Loucy (cell line): Measurements from ENCODE around the gene RTCA.

Experiments
- EZH2phosphoT487 ChIP-seq: fragments of 200-600 bp; IDR thresholded peaks from 2 replicates; pipeline ENCODE4 v1.6.1; 2018; ENCODE audit warnings: antibody characterized with exemption, mild to moderate bottlenecking, moderate library complexity, borderline replicate concordance
- TF ChIP-seq, protein P1 (sequence below): fragments of 200-600 bp; sonication (generic); conservative IDR thresholded peaks from 2 replicates; pipeline ENCODE4 v1.5.1; 2014; ENCODE audit warnings: mild to moderate bottlenecking, antibody characterized with exemption, low read length

DNA sequence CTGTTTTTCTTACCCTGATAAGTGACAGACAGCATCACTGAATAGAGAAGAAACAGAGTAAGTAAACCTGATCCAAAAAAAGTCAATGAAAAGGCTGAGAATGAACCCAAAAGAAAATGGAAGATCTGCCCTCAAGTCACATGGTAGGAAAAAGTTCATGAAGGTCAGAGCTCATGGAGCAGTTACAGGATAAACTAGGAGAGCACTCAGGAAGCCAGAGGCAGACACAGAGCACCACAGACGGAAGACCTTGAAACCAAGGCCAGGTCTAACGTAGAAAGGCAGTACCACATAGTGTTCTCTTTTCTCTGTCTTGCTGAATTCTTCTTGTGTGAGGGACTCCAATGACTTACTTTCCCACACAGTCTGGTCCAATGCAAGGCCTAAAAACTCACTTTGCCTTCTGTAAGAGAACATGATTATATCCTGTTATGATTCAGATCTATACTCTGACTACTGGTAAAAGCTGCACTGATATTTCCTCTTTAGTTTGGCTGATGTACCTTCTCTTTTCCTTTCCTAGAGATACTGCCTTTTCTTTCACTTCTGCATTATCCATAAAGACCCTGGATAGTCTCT is 40.8 kb downstream of the RTCA start:
- no peak for TF ChIP-seq EZH2phosphoT487
- TF ChIP-seq, protein P1, sequence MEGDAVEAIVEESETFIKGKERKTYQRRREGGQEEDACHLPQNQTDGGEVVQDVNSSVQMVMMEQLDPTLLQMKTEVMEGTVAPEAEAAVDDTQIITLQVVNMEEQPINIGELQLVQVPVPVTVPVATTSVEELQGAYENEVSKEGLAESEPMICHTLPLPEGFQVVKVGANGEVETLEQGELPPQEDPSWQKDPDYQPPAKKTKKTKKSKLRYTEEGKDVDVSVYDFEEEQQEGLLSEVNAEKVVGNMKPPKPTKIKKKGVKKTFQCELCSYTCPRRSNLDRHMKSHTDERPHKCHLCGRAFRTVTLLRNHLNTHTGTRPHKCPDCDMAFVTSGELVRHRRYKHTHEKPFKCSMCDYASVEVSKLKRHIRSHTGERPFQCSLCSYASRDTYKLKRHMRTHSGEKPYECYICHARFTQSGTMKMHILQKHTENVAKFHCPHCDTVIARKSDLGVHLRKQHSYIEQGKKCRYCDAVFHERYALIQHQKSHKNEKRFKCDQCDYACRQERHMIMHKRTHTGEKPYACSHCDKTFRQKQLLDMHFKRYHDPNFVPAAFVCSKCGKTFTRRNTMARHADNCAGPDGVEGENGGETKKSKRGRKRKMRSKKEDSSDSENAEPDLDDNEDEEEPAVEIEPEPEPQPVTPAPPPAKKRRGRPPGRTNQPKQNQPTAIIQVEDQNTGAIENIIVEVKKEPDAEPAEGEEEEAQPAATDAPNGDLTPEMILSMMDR: no peak
